Mesothelial cell of epicardium (in vitro differentiated cells): Measurements from ENCODE around the gene RARB. TPM values are rescaled to one million over a fixed set of nuclear protein-coding genes. Genes with fewer than 3 reads are reported as not detected.
A peak's percentile ranks its signal among the peaks of the same experiment; 100 is the strongest.

Experiments
- DNase-seq, 2 experiments: peaks; one replicate each; pipeline ENCODE4 v3.0.0; 2021; ENCODE audit warnings: low spot score in 2 of 2; ENCODE audit not compliant: unreplicated experiment in 2 of 2
- H3K27ac Mint-ChIP-seq: 2 replicates; pipeline ENCODE4 v1.8.0; 2021; ENCODE audit warnings: mixed read lengths
- H3K27me3 Mint-ChIP-seq: 2 replicates; pipeline ENCODE4 v1.8.0; 2021; ENCODE audit warnings: low read depth, mixed read lengths
- H3K36me3 Mint-ChIP-seq: 2 replicates; pipeline ENCODE4 v1.8.0; 2021; ENCODE audit warnings: mixed read lengths
- H3K4me1 Mint-ChIP-seq: 2 replicates; pipeline ENCODE4 v1.8.0; 2021; ENCODE audit warnings: mixed read lengths
- H3K4me3 Mint-ChIP-seq: 2 replicates; pipeline ENCODE4 v1.8.0; 2021; ENCODE audit warnings: mild to moderate bottlenecking, moderate library complexity, mixed read lengths
- H3K9me3 Mint-ChIP-seq: 2 replicates; pipeline ENCODE4 v1.8.0; 2021; ENCODE audit warnings: mixed read lengths
- CTCF ChIP-seq: fragments of 200-600 bp; sonication (generic); IDR thresholded peaks from one replicate; pipeline ENCODE4 v1.5.0; 2021; ENCODE audit warnings: antibody characterized with exemption; ENCODE audit not compliant: unreplicated experiment
- total RNA-seq: library from RNA; stranded (reverse); gene quantifications from 3 replicates; pipeline ENCODE4 v1.2.1, GENCODE V29; 2021

The RARB gene
- total RNA-seq, 1 donor from 2014 or later, result 117 TPM

- Mint-ChIP-seq H3K27me3 (no peaks in the 10 kb centered on the region), H3K9me3 (no peaks in the 10 kb centered on the region), H3K36me3 (peaks cover 23% of the 10 kb centered on the region), H3K4me3 (no peak overlapping the region), H3K27ac (peak overlapping the region; percentile 92), H3K4me1 (peaks cover 71% of the 10 kb centered on the region)
- no peak for DNase-seq
- TF ChIP-seq CTCF, result no peak
Observed at GRCh38 chr3:25479727-25480010, 51.6 kb downstream of the RARB start.

- no peak for TF ChIP-seq CTCF
- peaks cover 19% of the 10 kb centered on the region for H3K36me3 Mint-ChIP-seq
- H3K4me3 Mint-ChIP-seq, result no peak overlapping the region
- H3K27me3 Mint-ChIP-seq, result no peaks in the 10 kb centered on the region
- DNase-seq, result no peak
- peaks cover 75% of the 10 kb centered on the region for H3K4me1 Mint-ChIP-seq
- H3K27ac Mint-ChIP-seq, result peak overlapping the region; percentile 80
- no peaks in the 10 kb centered on the region for H3K9me3 Mint-ChIP-seq
Observed at GRCh38 chr3:25480811-25481210, 52.7 kb downstream of the RARB start.

- Mint-ChIP-seq H3K4me3 (no peak overlapping the region), H3K27me3 (no peaks in the 10 kb centered on the region), H3K4me1 (peaks cover 79% of the 10 kb centered on the region), H3K9me3 (no peaks in the 10 kb centered on the region), H3K27ac (peak overlapping the region; percentile 80), H3K36me3 (peaks cover 13% of the 10 kb centered on the region)
- no peak for DNase-seq
- no peak for TF ChIP-seq CTCF
Observed at GRCh38 chr3:25481386-25481785, 53.3 kb downstream of the RARB start.

GRCh38 chr3:25483456-25483855 is 55.4 kb downstream of the RARB start:
- peak overlapping the region; percentile 78 for H3K27ac Mint-ChIP-seq
- DNase-seq, result no peak
- H3K4me1 Mint-ChIP-seq, result peaks cover 84% of the 10 kb centered on the region
- no peaks in the 10 kb centered on the region for H3K27me3 Mint-ChIP-seq
- no peak for TF ChIP-seq CTCF
- no peak overlapping the region for H3K4me3 Mint-ChIP-seq
- H3K9me3 Mint-ChIP-seq, result no peaks in the 10 kb centered on the region
- H3K36me3 Mint-ChIP-seq, result no peaks in the 10 kb centered on the region

- H3K9me3 Mint-ChIP-seq, result no peaks in the 10 kb centered on the region
- H3K27ac Mint-ChIP-seq, result peak overlapping the region; percentile 73
- no peak overlapping the region for H3K4me3 Mint-ChIP-seq
- no peaks in the 10 kb centered on the region for H3K36me3 Mint-ChIP-seq
- no peak for TF ChIP-seq CTCF
- DNase-seq, result no peak
- peaks cover 81% of the 10 kb centered on the region for H3K4me1 Mint-ChIP-seq
- no peaks in the 10 kb centered on the region for H3K27me3 Mint-ChIP-seq
Observed at GRCh38 chr3:25485673-25486072, 57.6 kb downstream of the RARB start.

- peak overlapping the region; percentile 8 for H3K27ac Mint-ChIP-seq
- peaks cover 73% of the 10 kb centered on the region for H3K4me1 Mint-ChIP-seq
- H3K4me3 Mint-ChIP-seq, result no peak overlapping the region
- no peaks in the 10 kb centered on the region for H3K9me3 Mint-ChIP-seq
- H3K27me3 Mint-ChIP-seq, result no peaks in the 10 kb centered on the region
- DNase-seq, result no peak
- no peak for TF ChIP-seq CTCF
- peaks cover 7% of the 10 kb centered on the region for H3K36me3 Mint-ChIP-seq
Observed at GRCh38 chr3:25486932-25487331, 58.9 kb downstream of the RARB start.
